GM10248 (cell line): ENCODE measurements around the gene TGFBR3.

Source experiments
- CTCF ChIA-PET: fragments of 300-600 bp; sonication (Branson Sonifier 250); formaldehyde crosslinking; extraction: SDS; loops from one replicate; lab custom pipeline; 2021; ENCODE audit warnings: antibody characterized with exemption; lab: Yijun Ruan, JAX
- POLR2A ChIA-PET: fragments of 350-650 bp; sonication (Branson Sonifier 250); formaldehyde crosslinking; extraction: SDS; loops from one replicate; lab custom pipeline; 2020; ENCODE audit warnings: antibody characterized with exemption; lab: Yijun Ruan, JAX
- DNase-seq: peaks from one replicate; pipeline ENCODE4 v3.0.0; 2012; ENCODE audit errors: extremely low spot score
- TF ChIP-seq, protein P1 (sequence below): IDR thresholded peaks from 2 replicates; pipeline ENCODE4 v1.5.1; 2012; ENCODE audit warnings: mild to moderate bottlenecking, low read depth; ENCODE audit errors: extremely low read depth, missing control alignments, control extremely low read depth

The TGFBR3 gene

DNA sequence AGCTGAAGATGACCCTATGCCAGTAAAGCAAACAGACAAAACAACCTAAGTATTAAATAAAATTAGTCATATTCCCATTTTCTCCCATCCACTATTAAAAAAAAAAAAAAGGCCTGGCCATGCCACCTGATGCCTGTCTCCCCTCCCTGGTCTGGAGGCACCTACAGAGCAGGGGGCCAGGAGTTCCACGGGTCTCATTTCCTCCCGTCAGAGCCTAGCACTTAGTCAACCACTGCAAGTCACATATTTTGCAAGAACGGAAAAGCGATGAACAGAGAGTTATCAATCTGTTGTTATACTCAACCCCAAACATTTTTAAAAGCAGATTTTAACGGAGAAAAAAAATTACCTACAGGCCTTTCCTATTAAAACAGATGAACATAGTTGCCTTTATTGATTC is 59.3 kb downstream of the TGFBR3 start:
- POLR2A ChIA-PET = no interaction called here
- TF ChIP-seq, protein P1, sequence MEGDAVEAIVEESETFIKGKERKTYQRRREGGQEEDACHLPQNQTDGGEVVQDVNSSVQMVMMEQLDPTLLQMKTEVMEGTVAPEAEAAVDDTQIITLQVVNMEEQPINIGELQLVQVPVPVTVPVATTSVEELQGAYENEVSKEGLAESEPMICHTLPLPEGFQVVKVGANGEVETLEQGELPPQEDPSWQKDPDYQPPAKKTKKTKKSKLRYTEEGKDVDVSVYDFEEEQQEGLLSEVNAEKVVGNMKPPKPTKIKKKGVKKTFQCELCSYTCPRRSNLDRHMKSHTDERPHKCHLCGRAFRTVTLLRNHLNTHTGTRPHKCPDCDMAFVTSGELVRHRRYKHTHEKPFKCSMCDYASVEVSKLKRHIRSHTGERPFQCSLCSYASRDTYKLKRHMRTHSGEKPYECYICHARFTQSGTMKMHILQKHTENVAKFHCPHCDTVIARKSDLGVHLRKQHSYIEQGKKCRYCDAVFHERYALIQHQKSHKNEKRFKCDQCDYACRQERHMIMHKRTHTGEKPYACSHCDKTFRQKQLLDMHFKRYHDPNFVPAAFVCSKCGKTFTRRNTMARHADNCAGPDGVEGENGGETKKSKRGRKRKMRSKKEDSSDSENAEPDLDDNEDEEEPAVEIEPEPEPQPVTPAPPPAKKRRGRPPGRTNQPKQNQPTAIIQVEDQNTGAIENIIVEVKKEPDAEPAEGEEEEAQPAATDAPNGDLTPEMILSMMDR = no peak
- CTCF ChIA-PET = interaction anchor here (1.1 kb wide), 2 partner anchors 10 to 38 kb away, joined by 3 to 4 read pairs; no protein-coding TSS in a partner anchor
- DNase-seq = no peak

DNA sequence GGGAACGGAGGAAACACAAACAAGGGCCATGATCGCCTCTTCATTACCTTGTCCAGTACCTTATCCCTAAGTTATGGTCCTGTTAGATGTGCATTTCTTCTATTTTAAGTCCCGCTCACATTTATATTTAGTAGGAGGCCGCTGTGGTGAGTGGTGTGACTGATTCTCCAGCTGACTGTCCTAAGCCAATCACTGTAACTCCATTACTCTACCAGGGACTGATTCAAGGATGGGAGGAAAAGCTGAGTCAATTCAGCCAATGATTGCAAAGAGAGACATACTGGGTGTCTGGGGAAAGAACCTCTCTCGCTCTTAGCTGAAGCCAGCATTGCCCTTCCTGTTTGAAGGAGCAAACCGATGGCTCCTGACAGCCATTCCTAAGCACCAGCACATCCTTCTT is 59.7 kb downstream of the TGFBR3 start:
- ChIA-PET POLR2A (no interaction called here), CTCF (interaction anchor here (1.1 kb wide), 2 partner anchors 10 to 38 kb away, joined by 3 to 4 read pairs; no protein-coding TSS in a partner anchor)
- no peak for DNase-seq
- TF ChIP-seq, protein P1 = no peak

DNA sequence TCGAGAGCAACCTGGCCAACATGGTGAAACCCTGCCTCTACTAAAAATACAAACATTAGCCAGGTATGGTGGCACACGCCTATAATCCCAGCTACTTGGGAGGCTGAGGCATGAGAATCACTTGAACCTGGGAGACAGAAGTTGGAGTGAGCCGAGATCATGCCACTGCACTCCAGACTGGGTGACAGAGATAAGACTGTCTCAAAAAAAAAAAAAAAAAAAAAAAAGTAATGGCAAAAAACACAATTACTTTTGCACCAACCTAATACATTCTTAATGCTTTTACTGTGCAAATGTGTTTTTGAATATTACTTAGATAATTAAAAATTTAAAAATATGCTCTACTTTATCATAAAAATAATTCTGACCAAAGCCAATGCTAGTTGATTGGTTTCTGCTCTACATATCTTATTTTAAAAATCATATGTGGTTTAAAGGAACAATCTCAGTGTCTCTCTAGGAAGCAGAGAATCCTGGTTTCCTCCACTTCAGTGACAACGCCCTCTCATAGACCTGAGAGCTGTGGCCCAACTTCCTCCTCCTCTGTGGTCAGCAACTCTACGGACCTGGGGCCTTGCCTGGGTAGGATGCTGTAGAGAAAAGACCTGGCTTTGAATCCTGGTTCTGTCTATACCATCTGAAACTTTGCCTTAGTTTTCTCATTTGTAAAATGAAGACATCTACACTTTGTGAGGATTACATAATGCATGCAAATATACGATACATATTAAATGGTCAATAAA is 64.7 kb downstream of the TGFBR3 start:
- no peak for DNase-seq
- TF ChIP-seq, protein P1 = no peak
- POLR2A ChIA-PET = no interaction called here
- CTCF ChIA-PET = interaction anchor here (1.0 to 1.5 kb wide), 2 partner anchors 9 to 10 kb away, joined by 3 read pairs; no protein-coding TSS in a partner anchor

DNA sequence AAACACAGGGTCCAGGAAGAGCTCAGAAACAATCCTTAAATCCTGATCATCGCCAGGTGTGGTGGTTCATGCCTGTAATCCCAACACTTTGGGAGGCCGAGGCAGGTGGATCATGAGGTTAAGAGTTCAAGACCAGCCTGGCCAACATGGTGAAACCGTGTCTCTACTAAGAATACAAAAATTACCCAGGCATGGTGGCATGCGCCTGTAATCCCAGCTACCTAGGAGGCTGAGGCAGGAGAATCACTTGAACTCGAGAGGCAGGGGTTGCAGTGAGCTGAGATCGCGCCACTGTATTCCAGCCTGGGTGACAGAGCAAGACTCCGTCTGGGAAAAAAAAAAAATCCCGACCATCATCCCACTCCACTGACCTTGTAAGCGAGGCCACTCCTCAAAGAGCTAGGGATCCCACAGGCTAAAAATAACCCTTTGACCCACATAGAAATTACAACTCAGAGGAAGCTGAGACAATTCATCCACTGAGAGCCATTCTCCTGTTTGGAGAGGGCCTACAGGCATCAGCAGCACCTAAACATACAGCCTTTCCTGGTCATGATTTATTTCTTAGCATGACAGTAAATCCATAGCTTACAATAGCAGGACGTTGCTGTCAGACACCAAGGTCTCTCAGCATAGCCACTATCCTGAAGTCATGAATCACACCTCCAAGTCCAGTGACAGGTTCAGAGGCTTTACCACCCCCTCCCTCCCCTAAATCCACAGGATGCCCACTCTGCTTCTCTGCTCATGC is 66.7 kb downstream of the TGFBR3 start:
- no peak for DNase-seq
- CTCF ChIA-PET = interaction anchor here (0.9 to 1.0 kb wide), 2 partner anchors 9 to 28 kb away, joined by 3 read pairs; no protein-coding TSS in a partner anchor
- TF ChIP-seq, protein P1 = no peak
- POLR2A ChIA-PET = no interaction called here

DNA sequence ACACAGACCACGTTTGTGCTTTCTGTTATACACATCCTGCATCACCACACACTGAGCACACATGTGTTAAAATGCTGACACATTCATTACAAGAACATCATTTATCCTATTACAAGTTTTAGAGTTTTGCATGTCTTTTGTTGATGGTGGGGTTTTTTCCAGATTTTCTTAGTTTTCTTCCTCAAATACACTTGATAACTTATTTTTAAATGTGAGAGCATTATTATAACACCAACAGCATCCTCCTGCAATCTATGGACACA is 67.3 kb downstream of the TGFBR3 start:
- POLR2A ChIA-PET = no interaction called here
- CTCF ChIA-PET = interaction anchor here (0.9 kb wide), 1 partner anchor 9 kb away, joined by 3 read pairs; no protein-coding TSS in a partner anchor
- TF ChIP-seq, protein P1 = no peak
- DNase-seq = no peak

DNA sequence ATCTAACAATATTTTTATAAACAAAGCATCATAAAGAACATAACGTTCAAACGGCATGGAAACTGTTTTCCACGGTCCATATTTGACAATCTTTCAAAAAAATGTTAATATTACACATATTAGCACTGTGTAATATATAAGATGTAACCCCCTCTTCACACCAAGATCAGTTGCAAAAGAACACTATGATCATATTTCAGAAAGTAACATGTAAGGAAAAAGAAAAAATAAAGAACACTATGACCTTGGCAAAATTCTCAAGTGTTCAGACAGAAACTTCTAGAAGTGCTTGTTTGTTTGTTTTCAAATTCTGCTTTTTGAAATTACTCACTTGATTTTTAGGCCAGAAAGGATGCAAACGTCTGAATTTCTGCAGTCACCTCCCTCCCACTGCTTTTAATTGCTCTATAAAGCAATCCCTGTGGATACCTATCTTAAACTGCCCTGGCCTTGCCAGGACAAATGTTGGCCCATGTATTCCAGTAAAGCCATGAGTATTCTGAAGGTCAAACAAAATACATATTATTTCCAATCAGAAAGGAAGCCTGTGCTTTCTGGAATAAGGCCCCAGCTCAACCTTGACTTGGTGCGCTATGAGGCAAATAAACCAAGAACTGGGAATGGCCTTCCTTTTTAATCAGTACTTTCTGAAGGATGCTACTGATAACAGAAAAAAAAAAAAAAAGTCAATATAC is 68.6 kb downstream of the TGFBR3 start:
- TF ChIP-seq, protein P1 = no peak
- ChIA-PET POLR2A (no interaction called here), CTCF (interaction anchor here (1.0 to 1.8 kb wide), 5 partner anchors 10 to 60 kb away, joined by 3 to 6 read pairs (median 5); no protein-coding TSS in a partner anchor)
- DNase-seq = no peak
